H1 (cell line): ENCODE measurements around the gene PRELID1. TPM values are rescaled to one million over a fixed set of nuclear protein-coding genes. Genes with fewer than 3 reads are reported as not detected.

Experiments used
- CTCF ChIA-PET: fragments of 300-600 bp; sonication (Branson Sonifier 250); formaldehyde crosslinking; loops from one replicate; lab custom pipeline; 2021; ENCODE audit not compliant: partially characterized antibody; lab: Charles Lee
- POLR2A ChIA-PET: fragments of 300-600 bp; sonication (Branson Sonifier 250); formaldehyde crosslinking; loops from one replicate; lab custom pipeline; 2021; ENCODE audit warnings: inconsistent platforms; ENCODE audit not compliant: partially characterized antibody; lab: Charles Lee
- DNase-seq, 2 experiments: peaks; one replicate each; pipeline versions ENCODE4 v3.0.0 to v3.0.0-alpha.2; 2010 to 2022; ENCODE audit warnings: low spot score in 2 of 2, low read depth in 1 of 2, mixed read lengths in 1 of 2
- FAIRE-seq: peaks from 2 replicates; lab custom pipeline; 2011; peaks lifted over from hg19 to GRCh38; lab: Jason Lieb, UNC
- H2AFZ ChIP-seq: 2 replicates; pipeline ENCODE4 v1.8.1; 2012; ENCODE audit warnings: low read length, inconsistent platforms
- H2AK5ac ChIP-seq: 2 replicates; pipeline ENCODE4 v1.6.1; 2013; ENCODE audit warnings: low read depth, low read length
- H2BK120ac ChIP-seq: replicated peaks from 2 replicates; pipeline ENCODE3; 2013; ENCODE audit warnings: low read depth, low read length, inconsistent platforms
- H2BK12ac ChIP-seq: 2 replicates; pipeline ENCODE4 v1.6.1; 2013; ENCODE audit warnings: low read depth, low read length
- H2BK15ac ChIP-seq: 2 replicates; pipeline ENCODE4 v1.6.1; 2013; ENCODE audit warnings: low read length
- H2BK20ac ChIP-seq: 2 replicates; pipeline ENCODE4 v1.6.1; 2013; ENCODE audit warnings: low read length
- H2BK5ac ChIP-seq: 2 replicates; pipeline ENCODE4 v1.6.1; 2013; ENCODE audit warnings: low read depth, low read length
- H3K14ac ChIP-seq: 2 replicates; pipeline ENCODE4 v1.6.1; 2013; ENCODE audit warnings: inconsistent platforms; ENCODE audit not compliant: insufficient read length
- H3K18ac ChIP-seq: 2 replicates; pipeline ENCODE4 v1.6.1; 2013; ENCODE audit warnings: low read length; ENCODE audit errors: extremely low read depth
- H3K23ac ChIP-seq: 2 replicates; pipeline ENCODE4 v1.6.1; 2013; ENCODE audit warnings: inconsistent platforms; ENCODE audit not compliant: insufficient read length
- H3K23me2 ChIP-seq: 2 replicates; pipeline ENCODE4 v1.6.1; 2013; ENCODE audit warnings: low read depth, low read length
- H3K27ac ChIP-seq: 2 replicates; pipeline ENCODE4 v1.6.1; 2011; ENCODE audit warnings: low read depth, low read length, inconsistent platforms
- H3K27me3 ChIP-seq, 4 experiments: replicated peaks in 1 of 4; 1 replicate in 1 of 4; 2 replicates in 3 of 4; pipeline versions ENCODE4 v1.6.1 to v1.8.1; 2011 to 2013; ENCODE audit warnings: low read length in 3 of 4, mild to moderate bottlenecking in 3 of 4, inconsistent platforms in 2 of 4, mixed read lengths in 2 of 4, moderate library complexity in 1 of 4; ENCODE audit not compliant: control insufficient read depth in 3 of 4, insufficient read depth in 3 of 4; ENCODE audit errors: extremely low read depth in 1 of 4
- H3K36me3 ChIP-seq, 4 experiments: 2 replicates each; pipeline versions ENCODE4 v1.6.1 to v1.8.1; 2011 to 2013; ENCODE audit warnings: mild to moderate bottlenecking in 4 of 4, low read length in 3 of 4, moderate library complexity in 2 of 4, control low read depth in 1 of 4, inconsistent platforms in 1 of 4; ENCODE audit not compliant: insufficient read depth in 4 of 4, control insufficient read depth in 2 of 4
- H3K4ac ChIP-seq: replicated peaks from 2 replicates; pipeline ENCODE3; 2013; ENCODE audit warnings: low read length, low read depth, mixed read lengths, inconsistent platforms; ENCODE audit not compliant: insufficient read length
- H3K4me1 ChIP-seq, 4 experiments: replicated peaks in 1 of 4; 1 replicate in 1 of 4; 2 replicates in 3 of 4; pipeline versions ENCODE4 v1.6.1 to v1.8.1; 2011 to 2013; ENCODE audit warnings: low read length in 3 of 4, inconsistent platforms in 2 of 4, mixed read lengths in 1 of 4; ENCODE audit not compliant: insufficient read depth in 4 of 4, control insufficient read depth in 3 of 4
- H3K4me2 ChIP-seq, 2 experiments: 2 replicates each; pipeline versions ENCODE4 v1.6.1 to v1.8.1; 2011 to 2013; ENCODE audit warnings: low read depth in 2 of 2, low read length in 2 of 2, control low read depth in 1 of 2, inconsistent platforms in 1 of 2, mild to moderate bottlenecking in 1 of 2; ENCODE audit not compliant: insufficient read depth in 1 of 2
- H3K4me3 ChIP-seq, 4 experiments: fragments of 200-600, 300-600 bp in 1 of 4; sonication (generic), shearing (Covaris generic), sonication (Bioruptor Twin) in 1 of 4; 2 replicates each; pipeline versions ENCODE4 v1.5.1 to v1.8.1; 2011 to 2016; ENCODE audit warnings: low read length in 4 of 4, low read depth in 3 of 4, control low read depth in 2 of 4, inconsistent platforms in 2 of 4, mild to moderate bottlenecking in 2 of 4, mixed read lengths in 1 of 4, moderate library complexity in 1 of 4; ENCODE audit not compliant: insufficient read depth in 2 of 4; ENCODE audit errors: extremely low read depth in 1 of 4
- H3K56ac ChIP-seq: replicated peaks from 2 replicates; pipeline ENCODE3; 2013; ENCODE audit warnings: low read depth, mild to moderate bottlenecking, mixed read lengths, low read length, inconsistent platforms; ENCODE audit not compliant: insufficient read length
- H3K79me1 ChIP-seq: 2 replicates; pipeline ENCODE4 v1.6.1; 2013; ENCODE audit warnings: low read depth, low read length, control low read depth
- H3K79me2 ChIP-seq, 2 experiments: 2 replicates each; pipeline versions ENCODE4 v1.6.1 to v1.8.1; 2012 to 2013; ENCODE audit warnings: low read length in 2 of 2, mild to moderate bottlenecking in 2 of 2, inconsistent platforms in 1 of 2; ENCODE audit not compliant: insufficient read depth in 2 of 2, control insufficient read depth in 1 of 2
- H3K9ac ChIP-seq, 4 experiments: replicated peaks in 1 of 4; 1 replicate in 1 of 4; 2 replicates in 3 of 4; pipeline versions ENCODE4 v1.6.1 to v1.8.1; 2011 to 2013; ENCODE audit warnings: low read depth in 3 of 4, low read length in 3 of 4, control low read depth in 2 of 4, mild to moderate bottlenecking in 2 of 4, moderate library complexity in 2 of 4, inconsistent platforms in 1 of 4; ENCODE audit errors: extremely low read depth in 1 of 4
- H3K9me3 ChIP-seq, 2 experiments: 2 replicates each; pipeline versions ENCODE4 v1.6.1 to v1.8.1; 2012 to 2013; ENCODE audit warnings: mild to moderate bottlenecking in 2 of 2, moderate library complexity in 2 of 2, control low read depth in 1 of 2, inconsistent platforms in 1 of 2, low read depth in 1 of 2, low read length in 1 of 2, mixed read lengths in 1 of 2; ENCODE audit not compliant: insufficient read depth in 2 of 2
- H4K20me1 ChIP-seq, 2 experiments: replicated peaks in 1 of 2; 2 replicates each; pipeline versions ENCODE3 to v1.8.1; 2011 to 2013; ENCODE audit warnings: inconsistent platforms in 2 of 2, low read length in 2 of 2, mild to moderate bottlenecking in 1 of 2; ENCODE audit not compliant: insufficient read depth in 2 of 2, control insufficient read depth in 1 of 2
- H4K5ac ChIP-seq: 2 replicates; pipeline ENCODE4 v1.6.1; 2013; ENCODE audit warnings: low read length, low read depth, mixed read lengths, inconsistent platforms; ENCODE audit not compliant: insufficient read length
- H4K8ac ChIP-seq: 2 replicates; pipeline ENCODE4 v1.8.0; 2013; ENCODE audit warnings: mild to moderate bottlenecking, moderate library complexity, low read length, inconsistent platforms; ENCODE audit not compliant: insufficient read depth; ENCODE audit errors: extremely low read depth
- H4K91ac ChIP-seq: replicated peaks from 2 replicates; pipeline ENCODE3; 2013; ENCODE audit warnings: low read length, mixed read lengths, inconsistent platforms; ENCODE audit not compliant: insufficient read length
- BRCA1 ChIP-seq: IDR thresholded peaks from 2 replicates; pipeline ENCODE4 v1.6.1; 2012; ENCODE audit warnings: low read depth, low read length, improper control_type of control experiment
- JUN ChIP-seq: IDR thresholded peaks from 2 replicates; pipeline ENCODE4 v1.6.1; 2011; ENCODE audit warnings: low read depth, mild to moderate bottlenecking, improper control_type of control experiment, low read length
- POLR2AphosphoS5 ChIP-seq: IDR thresholded peaks from 2 replicates; pipeline ENCODE4 v1.6.1; 2011; ENCODE audit warnings: low read depth, low read length
- WGBS, 2 experiments: shearing (Covaris generic) in 1 of 2; methylation state at CpG; one replicate each; pipeline versions ENCODE4 v1.1.6 to v1.1.7; 2013 to 2015; ENCODE audit warnings: low lambda C conversion rate in 2 of 2, mixed read lengths in 2 of 2, inconsistent platforms in 1 of 2, low coverage in 1 of 2, missing lambda C conversion rate in 1 of 2; ENCODE audit not compliant: insufficient replicate concordance in 2 of 2, insufficient coverage in 1 of 2, insufficient read length in 1 of 2; ENCODE audit errors: extremely low coverage in 1 of 2, missing lambda C conversion rate in 1 of 2; 5-methylcytosine and 5-hydroxymethylcytosine counted together
- polyA plus RNA-seq, 7 experiments: library from polyadenylated mRNA; depleted of rRNA in 3 of 7; stranded (reverse) in 5 of 7; unstranded in 2 of 7; fragments of >200 nt in 5 of 7; fragments of 200-250 nt in 2 of 7; gene quantifications; 1 replicate in 5 of 7; 2 replicates in 1 of 7; 4 replicates in 1 of 7; pipeline versions ENCODE4 v1.2.1 to v1.2.3, GENCODE V29; 2011 to 2013; ENCODE audit warnings: missing spikeins in 2 of 7, mixed read lengths in 2 of 7
- total RNA-seq: library from RNA; stranded (reverse); fragmentation: NEBNext Ultra II Directional; extraction: Animal tissue kit (Norgen Biotek cat#: 25700); gene quantifications from 2 replicates; pipeline ENCODE4 v1.2.1, GENCODE V29; 2021

Gene PRELID1
- total and polyA plus RNA-seq, 2 of the 8 experiments (the other 6 are each of a cell fraction or from before 2014, with no cell fraction given): 272 to 428 TPM

DNA sequence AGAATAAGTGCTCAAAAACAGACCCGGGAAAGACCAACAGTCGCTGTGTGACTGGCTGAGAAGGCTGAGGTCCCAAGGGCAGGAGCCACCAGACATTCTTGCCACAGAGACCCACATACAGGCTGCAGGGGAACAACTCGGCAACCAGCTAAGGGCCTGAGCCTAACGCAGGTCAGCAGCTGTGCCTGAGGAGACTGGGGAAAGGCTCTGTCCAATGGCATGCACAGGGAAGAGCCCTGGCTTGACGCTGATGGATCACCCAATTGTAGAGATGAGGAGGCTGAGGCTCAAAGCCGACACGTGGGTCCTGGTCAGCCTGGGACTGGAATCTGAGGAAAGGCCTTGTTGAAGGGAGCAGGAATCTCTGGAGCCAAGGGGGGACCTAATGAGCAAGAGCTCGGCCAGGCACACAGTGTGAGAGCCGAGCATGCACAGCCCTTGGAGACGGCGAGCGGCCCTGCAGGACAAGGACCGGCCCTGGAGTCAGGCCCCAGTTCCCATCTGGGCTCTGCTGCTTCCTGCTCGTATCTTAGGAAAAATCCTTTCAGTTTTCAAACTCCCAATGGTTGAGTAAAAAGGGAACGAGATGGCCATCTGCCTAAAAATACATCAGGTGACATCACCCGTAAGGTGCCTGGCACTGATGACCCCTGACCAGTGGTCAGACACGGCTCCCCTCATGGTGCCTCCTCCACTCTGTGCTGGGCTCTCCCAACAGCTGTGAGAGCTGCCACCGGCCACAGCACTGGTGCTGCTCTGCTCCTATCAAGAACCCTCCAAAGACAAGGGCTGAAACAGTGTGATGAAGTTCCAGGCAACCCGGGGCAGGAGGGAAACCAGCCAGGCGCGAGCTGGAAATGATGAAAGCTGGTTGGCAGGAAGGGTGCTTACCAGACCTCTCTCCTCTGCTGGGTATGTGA lies 31.4 kb downstream of the PRELID1 start:
- H3K4ac ChIP-seq: no peak overlapping the region
- H3K56ac ChIP-seq: no peak overlapping the region
- H3K23ac ChIP-seq: no peak overlapping the region
- peaks cover 0 to 17% of the 10 kb centered on the region in 2 experiments for H4K20me1 ChIP-seq
- no peak overlapping the region for H2AK5ac ChIP-seq
- no peak overlapping the region for H2BK20ac ChIP-seq
- no peak overlapping the region for H3K18ac ChIP-seq
- no peaks in the 10 kb centered on the region for H3K27me3 ChIP-seq
- no peak overlapping the region for H4K91ac ChIP-seq
- H2BK12ac ChIP-seq: no peak overlapping the region
- no peak for DNase-seq
- H3K23me2 ChIP-seq: no peaks in the 10 kb centered on the region
- no peak for TF ChIP-seq POLR2AphosphoS5
- no peak for TF ChIP-seq JUN
- TF ChIP-seq BRCA1: no peak
- peaks cover 22 to 37% (median 33%) of the 10 kb centered on the region in 4 experiments for H3K36me3 ChIP-seq
- H3K9me3 ChIP-seq: no peaks in the 10 kb centered on the region
- peaks cover 0 to 5% (median 3%) of the 10 kb centered on the region in 4 experiments; a peak in 4 of 7 replicates for H3K4me1 ChIP-seq
- FAIRE-seq: no peak
- CTCF ChIA-PET: interaction anchor here (1.1 to 10.3 kb wide), 11 partner anchors 9 to 112 kb away, joined by 3 to 100 read pairs (median 4); partner anchors contain the start of gene RGS14
- no peak overlapping the region for H4K8ac ChIP-seq
- no peak overlapping the region for H4K5ac ChIP-seq
- no peak overlapping the region for H2BK120ac ChIP-seq
- peaks cover 9% of the 10 kb centered on the region for H3K79me1 ChIP-seq
- POLR2A ChIA-PET: interaction anchor here (0.6 to 2.0 kb wide), 3 partner anchors 8 to 44 kb away, joined by 3 to 6 read pairs (median 4); partner anchors contain the start of gene LMAN2
- peaks cover 3 to 8% of the 10 kb centered on the region in 2 experiments; a peak in 2 of 4 replicates for H3K79me2 ChIP-seq
- no peak overlapping the region for H3K14ac ChIP-seq
- WGBS, 2 experiments: 95% methylated on average over 21 of the region's 21 CpGs; no CpG with 5 or more reads in 1 of the 2 experiments
- H3K4me3 ChIP-seq: no peak overlapping the region
- no peak overlapping the region for H2BK5ac ChIP-seq
- H3K4me2 ChIP-seq: no peak overlapping the region
- H3K9ac ChIP-seq: no peak overlapping the region
- no peak overlapping the region for H2AFZ ChIP-seq
- H2BK15ac ChIP-seq: no peak overlapping the region
- H3K27ac ChIP-seq: no peak overlapping the region
